Mesangial cell (primary cell): Measurements from ENCODE around the gene OSTC. TPM values are rescaled to one million over a fixed set of nuclear protein-coding genes. Genes with fewer than 3 reads are reported as not detected.

Experiments
- total RNA-seq: library from RNA; depleted of rRNA; stranded (reverse); fragments of >200 nt; gene quantifications from 2 replicates; pipeline ENCODE4 v1.2.3, GENCODE V29; 2015

OSTC gene
- total RNA-seq: 111 and 142 TPM in 2 replicates

GRCh38 chr4:108650212-108651013, at the start of gene OSTC:
Gene OSTC, plus strand, starts transcription at chr4:108650599. Its CDS starts 57 bp downstream, at chr4:108650656.

GRCh38 chr4:108620101-108620932, 30.1 kb upstream of the OSTC start, which contains the start of gene RPL34:
Gene RPL34, plus strand, starts transcription at chr4:108620576. Its CDS starts 1,384 bp downstream, at chr4:108621960.

Other genes with a start within 250 kb of the OSTC start
- 474 and 521 TPM in 2 replicates for gene RPL34, start 30.0 kb upstream of the OSTC start, total RNA-seq
- gene ETNPPL, start 112.5 kb downstream of the OSTC start, total RNA-seq: 0.16 TPM in 1 of 2 replicates, not detected in the other